GM08714 (cell line): ENCODE data around the gene TCF7.
A peak's percentile ranks its signal among the peaks of the same experiment; 100 is the strongest.

ENCODE experiments used
- H3K4me3 ChIP-seq: fragments of 200-500 bp; sonication (Bioruptor generic); 2 replicates; pipeline ENCODE4 v1.5.1; 2014; ENCODE audit warnings: mild to moderate bottlenecking, low read length, inconsistent platforms
- ZNF274 ChIP-seq: IDR thresholded peaks from 2 replicates; pipeline ENCODE4 v1.6.1; 2012; ENCODE audit warnings: mild to moderate bottlenecking, low read depth, low read length

TCF7 gene

DNA sequence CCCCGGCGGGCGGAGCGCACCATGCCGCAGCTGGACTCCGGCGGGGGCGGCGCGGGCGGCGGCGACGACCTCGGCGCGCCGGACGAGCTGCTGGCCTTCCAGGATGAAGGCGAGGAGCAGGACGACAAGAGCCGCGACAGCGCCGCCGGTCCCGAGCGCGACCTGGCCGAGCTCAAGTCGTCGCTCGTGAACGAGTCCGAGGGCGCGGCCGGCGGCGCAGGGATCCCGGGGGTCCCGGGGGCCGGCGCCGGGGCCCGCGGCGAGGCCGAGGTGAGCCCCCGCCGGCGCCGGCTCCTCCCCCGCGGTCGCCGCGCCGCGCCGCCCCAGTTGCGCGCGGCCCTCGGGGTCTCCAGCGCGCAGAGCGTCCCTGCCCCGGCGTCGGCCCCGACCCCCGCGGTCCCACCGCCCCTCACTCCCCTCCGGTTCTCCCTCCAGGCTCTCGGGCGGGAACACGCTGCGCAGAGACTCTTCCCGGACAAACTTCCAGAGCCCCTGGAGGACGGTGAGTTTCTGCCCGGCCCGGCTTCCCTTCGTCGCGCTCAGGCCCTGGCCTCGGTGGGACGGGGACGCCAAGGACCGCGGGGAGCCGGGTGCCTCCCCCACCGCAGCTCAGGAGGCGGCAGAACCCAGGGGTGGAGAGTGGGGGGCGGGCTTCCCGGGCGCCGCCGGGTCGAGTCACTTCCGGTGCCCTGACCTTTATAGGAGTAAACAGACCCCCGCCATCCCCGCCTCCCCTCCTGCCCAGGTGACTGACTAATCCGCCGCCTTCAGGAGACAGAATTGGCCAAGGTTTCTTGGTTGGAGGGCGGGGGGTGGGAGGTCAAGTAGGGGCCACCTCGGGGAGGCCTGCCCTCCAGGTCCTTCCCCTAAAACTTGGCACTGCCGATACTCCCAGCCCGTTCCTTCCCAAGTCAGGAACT lies 665 bp downstream of the TCF7 start:
- no peak for TF ChIP-seq ZNF274
- H3K4me3 ChIP-seq: peak overlapping the region; percentile 48; the same call in 1 of the 2 replicates

DNA sequence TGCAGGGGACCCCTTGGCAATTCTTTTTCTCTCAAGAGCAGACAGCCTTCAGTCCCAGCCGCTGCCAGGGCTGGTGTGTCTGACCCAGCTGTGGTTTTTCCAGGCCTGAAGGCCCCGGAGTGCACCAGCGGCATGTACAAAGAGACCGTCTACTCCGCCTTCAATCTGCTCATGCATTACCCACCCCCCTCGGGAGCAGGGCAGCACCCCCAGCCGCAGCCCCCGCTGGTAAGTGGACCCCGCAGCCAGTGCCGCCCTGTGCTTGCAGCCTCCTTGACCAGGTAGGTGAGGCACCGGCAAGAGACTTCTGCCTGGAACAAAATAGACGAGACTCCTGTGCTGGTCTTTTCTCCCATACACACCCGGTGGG lies 1.3 kb downstream of the TCF7 start:
- TF ChIP-seq ZNF274: no peak
- H3K4me3 ChIP-seq: 0 out of 2 replicates have a peak overlapping the region, but pooled peaks have one; percentile 5

GRCh38 chr5:134116286-134116685 lies 1.8 kb downstream of the TCF7 start:
- TF ChIP-seq ZNF274: no peak
- H3K4me3 ChIP-seq: no peak overlapping the region

DNA sequence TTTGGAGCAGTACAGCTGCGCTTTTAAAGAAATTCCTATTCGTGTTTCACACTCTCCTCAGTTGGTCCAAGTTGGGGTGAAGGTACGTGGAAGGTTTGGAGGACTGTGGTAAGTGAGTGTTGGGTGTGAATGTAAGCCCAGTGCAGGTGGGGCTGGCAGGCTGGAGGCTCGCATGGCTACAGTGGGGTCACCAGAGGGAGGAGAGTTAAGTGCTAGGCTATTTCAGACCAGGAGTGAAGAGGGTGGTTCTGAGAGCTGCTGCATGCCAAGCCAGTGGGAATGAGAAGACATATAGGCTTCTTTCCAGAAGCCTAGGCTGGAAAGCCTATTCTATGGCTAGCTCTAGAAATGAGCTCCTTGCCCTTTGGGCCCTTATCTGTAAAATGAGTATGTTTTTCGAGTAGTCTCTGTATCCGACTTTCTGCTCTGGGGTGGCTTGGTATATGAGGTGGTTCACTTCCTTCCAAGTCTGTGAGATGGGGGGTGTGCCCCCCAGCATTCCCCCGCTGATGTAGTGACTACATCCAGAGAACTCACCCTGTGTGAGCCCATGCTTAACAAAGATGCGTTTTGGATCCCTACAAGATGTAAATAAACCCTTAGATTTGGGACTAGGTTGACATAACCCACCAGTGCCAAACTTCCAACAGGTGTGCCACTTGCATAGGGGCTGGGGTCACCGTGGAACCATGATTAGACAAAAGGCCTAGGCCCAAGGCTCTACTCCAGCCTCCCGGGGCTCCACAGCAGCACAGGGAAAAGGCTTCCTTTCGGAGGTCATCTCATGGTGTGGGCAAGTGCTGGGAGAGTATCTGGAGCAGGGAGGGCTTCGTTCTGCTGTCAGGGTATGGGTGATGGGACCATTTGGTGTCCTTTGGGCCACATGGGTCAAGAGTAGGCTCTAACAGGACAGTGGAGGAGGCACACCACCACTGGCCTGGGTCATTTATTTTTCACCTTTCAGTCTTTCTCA lies 2.6 kb downstream of the TCF7 start:
- H3K4me3 ChIP-seq: no peak overlapping the region
- TF ChIP-seq ZNF274: no peak

- no peak overlapping the region for H3K4me3 ChIP-seq
- no peak for TF ChIP-seq ZNF274
Measured at GRCh38 chr5:134118212-134118835, 3.8 kb downstream of the TCF7 start.

DNA sequence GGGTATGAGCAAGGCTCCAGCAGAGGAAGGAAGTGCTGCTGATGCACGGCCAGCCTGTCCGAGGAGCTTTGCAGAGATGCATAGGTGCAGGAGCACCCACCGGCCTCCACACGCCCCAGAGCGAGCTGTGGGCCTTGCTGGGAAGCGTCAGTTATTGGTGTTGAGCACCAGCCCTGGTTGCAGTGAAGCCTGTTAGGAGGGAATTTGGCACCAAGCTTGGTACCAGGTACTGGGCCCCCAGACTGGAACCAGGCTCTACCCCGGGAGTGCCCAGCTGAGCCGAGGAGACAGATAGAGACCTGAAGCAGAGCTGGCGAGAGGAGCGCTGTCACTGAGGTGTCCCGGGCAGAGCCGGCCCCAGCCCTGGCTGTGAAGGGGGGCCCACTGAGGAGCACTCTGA lies 5.2 kb downstream of the TCF7 start:
- no peak for TF ChIP-seq ZNF274
- H3K4me3 ChIP-seq: no peak overlapping the region

DNA sequence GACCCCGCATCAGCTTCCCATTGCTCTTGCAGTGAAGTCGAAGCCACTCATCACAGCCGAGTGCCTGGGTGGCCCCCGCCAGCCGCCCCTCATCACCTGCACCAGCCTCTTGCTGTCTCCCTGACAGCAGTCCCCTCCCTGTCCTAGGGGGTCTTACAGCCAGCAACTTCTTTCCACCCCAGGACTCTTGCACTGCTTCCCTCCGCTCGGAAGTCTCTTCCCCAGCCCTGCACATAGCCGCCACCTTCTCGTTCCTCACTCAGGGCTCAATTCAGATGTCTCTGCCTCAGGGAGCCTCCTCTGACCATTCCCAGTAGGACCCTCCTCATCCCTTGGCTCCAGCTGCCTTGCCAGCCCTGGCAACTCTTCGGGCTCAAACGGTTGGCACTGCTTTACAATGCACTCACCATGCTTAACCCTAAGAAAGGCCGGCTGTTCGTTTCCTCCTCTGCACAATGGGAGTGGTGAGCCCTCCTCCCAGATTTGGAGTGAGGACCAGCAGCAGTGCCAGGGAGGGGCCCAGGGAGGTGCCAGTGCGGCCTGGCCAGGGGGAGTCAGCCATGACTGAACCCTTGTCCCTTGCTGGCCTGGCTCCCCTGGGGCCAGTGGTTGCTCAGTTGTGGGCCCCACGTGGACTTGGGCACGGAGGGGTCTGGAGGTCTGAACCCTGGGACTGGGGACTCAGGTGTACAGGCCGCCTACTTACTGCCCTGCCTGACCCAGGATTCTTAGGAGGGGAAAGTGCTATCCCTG lies 6.1 kb downstream of the TCF7 start:
- TF ChIP-seq ZNF274: no peak
- no peak overlapping the region for H3K4me3 ChIP-seq

DNA sequence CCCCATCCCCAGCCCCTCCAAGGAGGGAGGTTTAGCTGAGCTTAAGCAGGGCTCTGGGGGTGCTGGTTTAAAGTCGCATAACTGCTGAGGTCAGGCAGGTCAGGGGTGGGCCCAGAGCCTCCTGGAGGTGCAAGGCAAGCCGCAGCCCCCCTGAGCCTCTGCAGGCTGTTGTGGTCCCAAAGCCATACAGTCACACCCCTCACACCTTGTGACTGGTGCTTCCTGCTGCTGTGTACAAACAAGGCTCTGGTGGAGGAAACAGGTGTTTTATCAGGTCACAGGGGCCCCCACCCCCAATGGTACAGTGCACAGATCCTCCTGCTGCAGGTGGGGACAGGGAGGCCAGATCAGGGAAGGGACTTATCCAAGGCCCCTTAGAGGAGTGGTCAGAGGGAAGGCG lies 8.0 kb downstream of the TCF7 start:
- no peak overlapping the region for H3K4me3 ChIP-seq
- TF ChIP-seq ZNF274: no peak

- H3K4me3 ChIP-seq: no peak overlapping the region
- no peak for TF ChIP-seq ZNF274
Measured at GRCh38 chr5:134123360-134123759, 8.9 kb downstream of the TCF7 start.

DNA sequence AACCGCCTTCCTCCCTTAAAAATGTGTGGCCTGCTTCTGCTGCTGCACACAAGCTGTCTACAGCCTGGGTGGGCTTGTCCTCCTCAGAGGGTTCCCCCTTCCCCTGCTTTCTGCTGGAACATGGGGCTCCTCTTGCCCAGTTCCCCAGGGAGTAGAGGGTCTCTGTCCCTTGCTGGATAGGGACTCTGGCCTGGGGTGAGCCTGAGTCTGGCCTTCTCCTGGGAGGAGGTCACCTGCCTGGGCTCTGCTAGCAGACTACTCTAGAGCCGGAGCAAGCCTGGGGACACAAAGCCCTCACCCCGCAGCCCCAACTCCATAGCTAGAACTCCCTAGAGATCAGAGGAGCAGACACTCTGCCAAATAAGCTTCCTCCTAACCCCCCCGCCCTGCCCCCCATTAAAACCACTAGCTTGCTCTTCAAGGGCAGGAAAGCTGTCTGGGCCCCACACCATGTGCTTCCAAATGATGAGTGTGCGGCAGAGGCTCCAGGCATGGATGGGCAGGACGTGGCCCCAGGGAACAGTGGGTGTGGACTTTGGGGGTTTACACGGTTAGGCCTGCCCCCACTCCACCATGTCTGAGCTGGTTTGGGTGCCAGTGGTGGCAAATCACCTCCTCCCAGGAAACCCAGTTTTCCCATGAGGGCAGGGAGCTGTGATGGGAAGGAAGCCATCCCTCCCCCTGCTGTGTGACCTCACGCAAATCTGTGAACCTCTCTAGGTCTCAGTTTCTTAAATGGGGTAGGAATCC lies 10.0 kb downstream of the TCF7 start:
- H3K4me3 ChIP-seq: no peak overlapping the region
- TF ChIP-seq ZNF274: no peak

DNA sequence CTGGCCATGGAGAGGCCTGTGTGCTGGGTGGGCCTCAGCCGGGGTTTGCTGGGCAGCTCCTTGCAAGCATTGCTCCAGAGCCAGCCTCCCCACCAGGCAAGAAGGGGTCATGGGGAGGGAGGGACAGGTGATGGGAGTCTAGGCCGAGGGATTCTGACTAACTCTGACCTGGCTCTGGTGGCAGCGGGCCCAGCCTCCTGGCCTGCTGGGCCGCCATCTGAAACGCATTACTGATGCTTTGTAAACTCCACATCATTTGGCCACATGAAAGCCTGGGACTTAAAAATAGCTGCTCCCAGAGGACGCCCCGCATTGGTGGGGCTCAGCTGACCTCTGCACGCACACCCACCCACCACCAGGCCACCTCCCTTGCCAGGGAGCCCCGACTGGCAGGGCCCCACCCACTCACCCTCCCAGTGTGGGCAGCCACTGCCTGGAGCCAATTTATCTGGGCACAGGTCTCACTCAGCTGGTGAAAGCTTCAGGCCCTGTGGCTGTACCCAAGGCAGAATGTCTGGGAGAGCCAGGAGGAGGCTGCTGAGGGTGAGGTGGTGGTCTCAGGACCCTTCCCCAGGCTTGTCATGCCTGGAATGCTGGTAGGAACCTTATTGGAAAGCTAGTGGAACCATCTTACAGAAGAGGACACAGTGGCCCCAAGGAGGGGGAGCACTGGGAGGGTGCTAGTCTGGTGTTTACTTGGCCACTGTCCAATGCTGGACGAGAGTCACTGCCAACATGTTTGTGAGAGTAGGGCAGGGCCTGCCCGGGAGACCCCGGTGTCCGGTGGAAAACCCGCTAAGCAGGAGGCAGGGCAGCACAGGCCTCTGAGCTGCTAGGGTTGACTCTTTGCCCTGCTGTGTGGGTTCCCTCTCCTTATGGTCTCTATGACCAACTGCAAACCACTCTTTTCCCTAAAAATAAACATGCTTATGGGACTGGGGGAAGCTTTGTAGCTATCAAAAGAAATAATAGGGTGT lies 10.8 kb downstream of the TCF7 start:
- no peak overlapping the region for H3K4me3 ChIP-seq
- no peak for TF ChIP-seq ZNF274

GRCh38 chr5:134127376-134127861 lies 12.9 kb downstream of the TCF7 start:
- TF ChIP-seq ZNF274: no peak

More at GRCh38 chr5:134127376-134127861, 12.9 kb downstream of the TCF7 start:
- no peak overlapping the region for H3K4me3 ChIP-seq
